ENCODE results near the gene RGS6.

Gene RGS6

GRCh38 chr14:72552236-72552635 lies 620.0 kb downstream of the RGS6 start:
- H3K4me3 ChIP-seq (ENCODE audit: low read depth, low read length) = no peak overlapping the region
- no peak for DNase-seq (ENCODE audit: low read depth)
- TF ChIP-seq CTCF (IDR thresholded peaks at IDR 0.05; ENCODE audit: low read depth, low read length, missing control alignments) = no peak

GRCh38 chr14:72553161-72553560 lies 620.9 kb downstream of the RGS6 start:
- no peak overlapping the region for H3K4me3 ChIP-seq (ENCODE audit: low read depth, low read length)
- TF ChIP-seq CTCF (IDR thresholded peaks at IDR 0.05; ENCODE audit: low read depth, low read length, missing control alignments) = no peak
- no peak for DNase-seq (ENCODE audit: low read depth)

GRCh38 chr14:72553656-72554055 lies 621.4 kb downstream of the RGS6 start:
- DNase-seq (ENCODE audit: low read depth) = no peak
- no peak for TF ChIP-seq CTCF (IDR thresholded peaks at IDR 0.05; ENCODE audit: low read depth, low read length, missing control alignments)
- H3K4me3 ChIP-seq (ENCODE audit: low read depth, low read length) = no peak overlapping the region

- TF ChIP-seq CTCF (IDR thresholded peaks at IDR 0.05; ENCODE audit: low read depth, low read length, missing control alignments) = no peak
- H3K4me3 ChIP-seq (ENCODE audit: low read depth, low read length) = no peak overlapping the region
- DNase-seq (ENCODE audit: low read depth) = no peak
Measured at GRCh38 chr14:72554401-72554800, 622.2 kb downstream of the RGS6 start.

- H3K4me3 ChIP-seq (ENCODE audit: low read depth, low read length) = no peak overlapping the region
- TF ChIP-seq CTCF (IDR thresholded peaks at IDR 0.05; ENCODE audit: low read depth, low read length, missing control alignments) = no peak
- DNase-seq (ENCODE audit: low read depth) = no peak
Measured at GRCh38 chr14:72554994-72555608, 622.9 kb downstream of the RGS6 start.

- no peak for TF ChIP-seq CTCF (IDR thresholded peaks at IDR 0.05; ENCODE audit: low read depth, low read length, missing control alignments)
- H3K4me3 ChIP-seq (ENCODE audit: low read depth, low read length) = no peak overlapping the region
- no peak for DNase-seq (ENCODE audit: low read depth)
Measured at GRCh38 chr14:72555609-72556000, 623.4 kb downstream of the RGS6 start.

- no peak for TF ChIP-seq CTCF (IDR thresholded peaks at IDR 0.05; ENCODE audit: low read depth, low read length, missing control alignments)
- DNase-seq (ENCODE audit: low read depth) = no peak
- H3K4me3 ChIP-seq (ENCODE audit: low read depth, low read length) = no peak overlapping the region
Measured at GRCh38 chr14:72557671-72558070, 625.4 kb downstream of the RGS6 start.

All from GM12864 (cell line).